Fibroblast of skin of back (primary cell): ENCODE measurements around the gene DNAI4.

Source experiments
- DNase-seq: peaks from one replicate; pipeline ENCODE4 v3.0.0-alpha.2; 2013

The DNAI4 gene

GRCh38 chr1:66764994-66765578, 159.6 kb downstream of the DNAI4 start:
- peak; percentile 46 for DNase-seq
